Skin of body (tissue), 2 donors: ENCODE data around the gene SMIM24. TPM values are rescaled to one million over a fixed set of nuclear protein-coding genes. Genes with fewer than 3 reads are reported as not detected.
"Not testable (repeated sequence)": the region's sequence is repeated elsewhere in the genome, so short reads cannot be mapped to it uniquely, and the experiment has no call there.

Source experiments
- DNase-seq: peaks from one replicate; lab custom pipeline; 2025; lab: John Stamatoyannopoulos, UW
- total RNA-seq: library from RNA; depleted of rRNA; stranded (reverse); fragments of >200 nt; gene quantifications from one replicate; pipeline ENCODE4 v1.2.3, GENCODE V29; 2014

Gene SMIM24
- total RNA-seq, 1 donor from 2014 or later: not detected

GRCh38 chr19:3515891-3516422 is 35.6 kb upstream of the SMIM24 start:
- DNase-seq: peak; percentile 4

GRCh38 chr19:3514930-3515329 is 34.6 kb upstream of the SMIM24 start:
- DNase-seq: no peak

- DNase-seq: no peak
These were observed 33.2 kb upstream of the SMIM24 start for GRCh38 chr19:3513229-3514140.

GRCh38 chr19:3512562-3513228 is 32.4 kb upstream of the SMIM24 start:
- no peak for DNase-seq

GRCh38 chr19:3511506-3512251 is 31.4 kb upstream of the SMIM24 start:
- DNase-seq: no peak

- DNase-seq: no peak
These were observed 30.4 kb upstream of the SMIM24 start for GRCh38 chr19:3510727-3511126.

GRCh38 chr19:3509566-3509989 is 29.3 kb upstream of the SMIM24 start:
- DNase-seq: no peak

GRCh38 chr19:3508771-3509535 is 28.6 kb upstream of the SMIM24 start:
- no peak for DNase-seq

GRCh38 chr19:3508121-3508661 is 27.9 kb upstream of the SMIM24 start:
- DNase-seq: not testable (repeated sequence)

- DNase-seq: peak; percentile 4
These were observed 27.2 kb upstream of the SMIM24 start for GRCh38 chr19:3507371-3508120.

GRCh38 chr19:3506384-3507340 is 26.3 kb upstream of the SMIM24 start:
- DNase-seq: no peak

- DNase-seq: peak; percentile 99
These were observed 25.5 kb upstream of the SMIM24 start, which contains the start of gene FZR1 for GRCh38 chr19:3505598-3506383. Gene FZR1, plus strand, starts transcription at chr19:3506311. Its CDS starts 16,679 bp downstream, at chr19:3522990.

- no peak for DNase-seq
These were observed 24.4 kb upstream of the SMIM24 start for GRCh38 chr19:3504735-3505134.

GRCh38 chr19:3503036-3503572 is 22.8 kb upstream of the SMIM24 start:
- no peak for DNase-seq

GRCh38 chr19:3501780-3502179 is 21.5 kb upstream of the SMIM24 start:
- no peak for DNase-seq

GRCh38 chr19:3500429-3501101 is 20.2 kb upstream of the SMIM24 start, which contains the start of gene DOHH:
Gene DOHH, minus strand, starts transcription at chr19:3500674. Its CDS starts 3,860 bp downstream, at chr19:3496814.
- peak; percentile 93 for DNase-seq
